HG03039 (cell line): Measurements from ENCODE around the gene FARP1.
"Not testable (repeated sequence)": the region's sequence is repeated elsewhere in the genome, so short reads cannot be mapped to it uniquely, and the experiment has no call there.

Source experiments
- ATAC-seq: cut with Tn5 transposase; IDR thresholded peaks from one replicate; pipeline ENCODE4 v1.9.1; 2021; ENCODE audit warnings: mild to moderate bottlenecking, moderate library complexity; ENCODE audit not compliant: unreplicated experiment

FARP1 gene

DNA sequence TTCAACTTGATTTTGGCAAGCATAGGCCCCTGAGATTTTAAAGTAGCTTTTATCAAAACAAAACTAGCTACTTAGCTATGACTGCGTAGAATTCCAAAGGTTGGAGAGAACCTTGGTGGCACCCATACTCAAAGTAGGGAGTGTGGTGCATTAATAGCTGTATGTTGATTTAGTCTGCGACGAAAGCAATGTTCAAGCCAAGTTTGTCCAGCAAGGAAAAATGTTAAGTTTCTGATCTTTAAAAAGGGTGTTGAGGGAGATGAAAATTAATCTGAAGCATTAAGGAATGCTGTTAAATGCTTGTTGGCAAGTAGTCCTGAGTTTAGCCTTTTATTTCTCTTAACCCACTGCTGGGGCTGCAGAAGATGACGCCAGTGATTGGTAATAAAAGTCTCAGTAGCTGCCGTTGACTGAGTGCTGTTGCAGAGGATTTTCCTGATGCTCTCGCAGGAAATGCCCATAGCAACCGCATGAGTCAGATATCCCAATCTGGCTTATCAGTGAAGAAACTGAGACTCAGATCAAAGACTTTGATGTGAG, 110.1 kb downstream of the FARP1 start:
- ATAC-seq = no peak

DNA sequence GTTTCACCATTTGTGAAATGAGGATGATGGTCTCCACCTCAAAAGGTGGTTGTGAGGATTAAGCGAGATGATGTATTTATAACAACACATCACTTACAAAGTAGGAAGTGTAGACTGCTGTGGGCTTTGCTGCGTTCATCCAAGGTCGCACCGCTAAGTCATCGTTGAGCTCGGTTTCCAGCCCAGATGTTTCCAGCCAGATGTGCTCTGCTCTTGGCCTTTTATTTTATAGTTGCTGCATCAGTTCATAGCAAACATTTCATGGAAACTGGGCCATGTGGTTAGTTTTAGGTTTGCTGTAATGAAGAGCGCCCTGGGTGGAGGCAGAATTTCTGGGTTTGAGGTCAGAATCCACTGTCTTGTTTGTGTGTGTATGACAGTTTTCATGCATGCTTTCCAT, 110.6 kb downstream of the FARP1 start:
- ATAC-seq = no peak

DNA sequence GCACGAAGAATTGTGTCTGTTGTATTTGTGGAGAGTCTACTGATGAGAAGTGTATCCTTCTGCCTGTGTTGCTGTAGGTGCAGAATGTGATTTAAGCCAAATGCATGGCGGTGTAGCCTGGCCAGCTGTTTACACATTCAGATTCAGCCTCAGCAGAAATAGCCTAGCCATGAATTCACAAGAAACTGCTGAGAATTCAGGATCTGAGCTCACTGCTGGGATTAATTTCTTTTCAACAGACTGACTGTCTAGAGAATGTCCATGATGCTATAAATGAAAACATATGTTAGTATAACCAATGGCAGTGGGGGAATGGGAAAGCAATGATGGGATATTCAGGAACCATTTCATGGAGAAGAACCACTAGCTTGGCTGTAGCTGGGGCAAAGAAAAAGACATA, 111.6 kb downstream of the FARP1 start:
- no peak for ATAC-seq

DNA sequence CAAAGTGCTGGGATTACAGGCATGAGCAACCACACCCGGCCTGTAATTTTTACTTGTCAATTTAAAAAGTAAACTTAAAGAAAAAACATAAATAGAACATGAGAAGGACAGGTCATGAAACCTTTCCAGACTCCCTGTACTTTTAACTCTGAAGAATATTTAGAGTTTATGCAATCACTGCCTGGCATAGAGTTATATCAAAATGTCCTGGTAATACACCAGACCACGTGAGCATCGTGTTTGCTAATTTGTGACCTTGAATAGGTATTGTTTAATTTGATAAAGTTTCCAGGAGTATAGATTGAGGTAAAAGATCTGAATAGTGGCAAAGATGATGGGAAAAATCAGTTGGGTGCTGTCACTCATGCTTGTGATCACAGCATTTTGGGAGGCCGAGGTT, 115.3 kb downstream of the FARP1 start:
- ATAC-seq = no peak

DNA sequence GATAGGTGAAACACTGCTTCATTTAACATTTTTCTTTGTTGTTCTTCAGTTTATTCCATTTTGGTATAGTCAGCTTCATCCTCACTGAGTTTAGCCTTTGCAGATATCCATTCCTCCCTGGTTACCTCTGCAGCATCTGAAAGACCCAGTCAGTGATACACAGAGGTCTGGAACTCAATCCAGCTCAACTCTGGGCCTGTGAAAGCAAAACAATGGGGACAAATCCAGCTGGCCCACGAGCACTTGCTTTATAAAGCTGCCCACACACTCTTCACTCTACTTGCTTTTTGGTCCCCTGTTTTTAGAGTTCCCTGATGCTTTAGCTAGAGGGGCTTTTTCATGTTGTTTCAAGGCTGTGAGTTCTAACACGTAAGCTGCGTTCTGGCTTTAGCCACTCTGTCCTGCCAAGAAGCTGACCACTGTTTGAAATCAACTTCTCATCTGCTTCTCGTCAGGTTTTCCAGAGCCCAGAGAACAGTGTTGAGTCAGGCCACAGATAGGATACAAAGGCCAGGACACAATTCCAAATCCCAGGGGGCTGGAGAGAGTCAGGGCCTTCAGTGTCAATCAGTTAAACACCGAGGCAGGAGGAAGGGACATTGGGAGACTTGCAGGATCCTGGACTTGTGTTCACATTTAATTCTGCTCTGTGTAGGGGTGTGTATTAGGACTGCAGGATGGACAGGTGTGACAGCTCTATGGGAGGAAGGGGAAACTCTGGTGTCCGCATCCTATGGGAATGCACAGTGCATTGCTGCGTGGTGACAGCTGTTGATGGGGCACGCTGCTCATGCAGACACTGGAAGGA, 117.7 kb downstream of the FARP1 start:
- no peak for ATAC-seq

DNA sequence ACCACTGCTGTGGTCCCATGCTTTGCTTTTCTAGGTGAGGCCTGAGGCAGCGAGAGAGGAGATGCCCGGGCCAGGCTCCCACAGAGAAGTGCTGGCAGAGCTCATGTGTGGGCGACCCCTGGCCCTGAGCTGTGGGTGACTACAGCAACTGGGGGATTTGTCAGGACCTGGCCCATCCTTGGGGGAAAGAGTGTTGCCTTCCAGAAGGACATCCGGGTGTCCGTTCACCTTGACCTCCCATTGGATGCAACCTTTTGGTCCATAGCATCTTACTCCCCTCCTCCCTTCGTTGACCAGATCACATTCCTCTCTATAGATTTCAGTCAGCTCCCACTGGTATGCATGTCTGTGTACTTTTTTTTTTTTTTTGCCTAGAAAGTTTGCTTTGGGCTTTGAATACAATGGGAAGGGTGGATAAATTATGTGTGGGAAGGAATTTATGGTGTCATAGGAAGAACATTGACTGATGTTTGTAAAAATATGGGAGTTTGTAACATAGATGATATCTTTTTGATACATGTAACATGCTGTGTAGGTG, 118.3 kb downstream of the FARP1 start:
- no peak for ATAC-seq

- no peak for ATAC-seq
Measured at GRCh38 chr13:98262292-98262691, 119.4 kb downstream of the FARP1 start.

DNA sequence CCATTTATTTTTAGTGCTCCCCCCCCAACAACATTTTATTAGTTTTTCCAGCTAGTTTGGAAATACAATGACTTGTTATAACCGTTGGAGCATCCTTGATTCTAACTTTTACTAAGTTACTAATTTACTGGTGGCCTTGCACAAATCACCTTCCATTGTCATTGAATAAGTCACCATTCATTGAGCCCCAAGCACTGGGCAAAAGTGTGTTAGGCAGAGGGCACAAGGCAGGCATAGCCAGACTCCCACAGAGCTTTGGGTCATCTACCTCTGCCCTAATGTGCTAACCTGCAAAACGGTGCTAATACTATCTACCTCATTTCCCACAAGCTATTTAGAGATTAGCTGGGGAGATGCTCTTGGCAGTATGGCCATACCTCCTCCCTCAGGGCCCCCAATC, 120.9 kb downstream of the FARP1 start:
- ATAC-seq = no peak

DNA sequence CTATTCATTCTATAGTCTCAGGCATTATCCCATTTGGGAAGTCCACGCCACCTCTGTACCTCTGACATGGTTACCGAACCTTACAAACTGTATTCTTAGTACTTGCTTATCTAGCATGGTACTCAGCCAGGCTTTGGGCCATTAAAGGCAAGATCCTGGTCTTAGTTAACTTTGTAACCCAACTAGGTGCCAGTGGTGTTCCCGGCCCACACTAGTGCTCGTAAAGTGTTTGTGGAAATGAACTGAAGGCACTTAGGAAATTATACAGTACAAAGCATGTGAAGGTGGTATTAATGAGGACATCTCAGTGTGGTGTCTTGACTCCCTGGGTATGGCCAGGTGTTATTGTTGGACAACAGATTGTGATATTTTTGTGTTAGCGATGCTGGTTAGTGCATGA, 122.0 kb downstream of the FARP1 start:
- ATAC-seq = no peak

DNA sequence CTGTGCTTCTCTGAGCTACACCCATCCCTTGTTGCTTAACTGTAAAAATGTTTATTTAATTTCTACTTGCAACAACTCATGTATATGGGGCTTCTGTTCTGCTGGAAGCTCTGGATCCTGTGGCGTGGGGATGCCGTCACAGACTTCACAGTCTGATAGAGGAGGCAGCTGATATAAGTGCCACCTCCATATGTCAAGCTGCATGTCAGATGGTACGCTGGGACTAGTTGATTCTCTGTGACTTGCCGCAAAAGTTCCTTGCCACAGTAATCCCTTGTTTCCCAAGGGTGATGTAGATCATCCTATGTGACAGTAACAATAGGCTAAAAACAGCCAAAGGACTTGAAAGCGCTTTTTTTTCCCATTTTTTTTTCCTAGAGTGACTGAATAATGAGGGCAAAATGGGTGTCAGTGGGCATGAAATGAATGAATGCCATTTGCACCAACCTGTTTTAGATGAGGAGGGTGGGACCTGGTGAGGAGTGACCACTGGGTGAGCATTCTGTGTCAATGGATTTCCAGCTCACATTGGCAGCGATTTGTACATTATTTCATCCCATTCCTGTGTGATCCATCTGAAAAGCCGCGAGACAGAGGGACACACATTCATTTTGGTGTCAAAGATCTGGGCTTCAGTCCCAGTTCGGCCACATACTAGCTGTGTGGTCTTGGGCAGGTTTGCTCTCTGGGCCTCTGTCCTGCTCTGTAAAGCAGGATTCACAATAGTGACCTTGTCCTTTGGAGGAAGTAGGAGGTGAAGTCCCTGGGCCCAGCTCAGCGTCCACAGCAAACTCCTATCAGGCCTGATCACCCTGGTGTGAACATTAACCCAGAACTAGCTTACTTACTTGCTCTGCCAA, 123.0 kb downstream of the FARP1 start:
- no peak for ATAC-seq

DNA sequence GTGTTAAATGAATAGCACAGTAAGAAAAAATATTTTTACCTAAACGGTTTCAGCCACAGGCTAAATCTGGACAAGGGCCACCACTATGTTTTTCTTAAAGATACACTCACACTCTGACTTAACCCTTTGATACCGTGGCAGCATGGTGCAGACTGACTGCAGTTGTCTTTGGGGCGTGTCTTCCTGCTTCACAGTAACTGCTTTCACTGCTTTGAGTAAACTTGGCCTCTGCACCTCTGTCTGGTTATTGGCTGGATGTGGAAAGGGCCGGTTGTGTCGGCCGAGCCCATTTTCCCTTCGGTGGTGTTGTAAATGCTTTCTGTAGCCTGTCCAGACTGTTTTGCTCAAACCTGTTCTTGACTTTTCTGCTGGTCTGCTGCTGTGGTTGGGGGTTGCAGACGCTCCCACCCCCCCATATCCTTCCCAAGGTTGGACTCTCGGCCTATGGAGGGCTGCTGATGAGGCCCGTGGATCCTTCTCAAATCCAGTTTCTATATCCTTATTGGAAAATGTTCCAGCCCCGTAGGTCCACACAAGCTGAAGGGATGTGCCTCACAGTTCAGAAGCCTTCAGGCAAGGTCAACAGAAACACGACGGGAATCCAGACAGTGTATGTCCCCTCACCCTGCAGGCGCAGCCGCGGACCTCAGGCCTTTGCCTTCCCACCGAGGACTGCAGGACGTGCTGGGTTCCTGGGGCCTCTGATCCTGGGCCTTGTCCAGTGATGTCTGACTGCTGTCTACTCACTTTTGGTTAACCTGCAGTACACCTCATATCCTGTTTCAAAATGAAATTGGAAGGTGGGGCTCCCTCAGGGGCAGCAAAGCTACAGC, 124.4 kb downstream of the FARP1 start:
- no peak for ATAC-seq

- ATAC-seq = no peak
Measured at GRCh38 chr13:98269386-98269785, 126.5 kb downstream of the FARP1 start.

GRCh38 chr13:98270819-98271218, 127.9 kb downstream of the FARP1 start:
- ATAC-seq = no peak

DNA sequence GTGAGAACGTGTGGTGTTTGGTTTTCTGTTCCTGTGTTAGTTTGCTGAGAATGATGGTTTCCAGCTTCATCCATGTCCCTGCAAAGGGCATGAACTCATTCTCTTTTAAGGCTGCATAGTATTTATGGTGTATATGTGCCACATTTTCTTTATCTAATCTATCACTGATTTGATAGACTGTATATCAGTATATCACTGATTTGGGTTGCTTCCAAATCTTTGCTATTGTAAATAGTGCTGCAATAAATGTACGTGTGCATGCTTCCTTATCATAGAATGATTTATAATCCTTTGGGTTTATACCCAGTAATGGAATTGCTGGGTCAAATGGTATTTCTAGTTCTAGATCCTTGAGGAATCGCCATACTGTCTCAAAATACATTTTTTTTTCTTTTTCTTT, 128.8 kb downstream of the FARP1 start:
- not testable (repeated sequence) for ATAC-seq

DNA sequence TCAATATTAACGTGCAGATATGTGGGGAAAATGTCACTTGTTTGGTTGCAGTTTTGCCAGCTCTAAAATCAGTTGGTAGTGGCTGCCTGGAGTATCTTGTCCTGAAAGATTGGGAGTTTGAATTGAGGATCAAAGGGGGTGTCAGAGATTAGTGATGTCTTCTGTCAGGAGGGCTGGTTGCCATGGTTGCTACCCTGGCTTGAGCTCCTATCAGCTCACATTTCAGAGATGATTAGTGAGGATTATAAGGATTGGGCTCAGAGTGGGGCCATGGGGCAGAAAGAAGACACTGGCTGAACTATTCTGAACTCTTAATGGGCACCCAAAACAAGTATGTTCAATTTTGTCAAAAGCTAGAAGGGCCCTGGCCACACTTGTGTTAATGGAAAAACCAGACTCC, 129.7 kb downstream of the FARP1 start:
- ATAC-seq = no peak

DNA sequence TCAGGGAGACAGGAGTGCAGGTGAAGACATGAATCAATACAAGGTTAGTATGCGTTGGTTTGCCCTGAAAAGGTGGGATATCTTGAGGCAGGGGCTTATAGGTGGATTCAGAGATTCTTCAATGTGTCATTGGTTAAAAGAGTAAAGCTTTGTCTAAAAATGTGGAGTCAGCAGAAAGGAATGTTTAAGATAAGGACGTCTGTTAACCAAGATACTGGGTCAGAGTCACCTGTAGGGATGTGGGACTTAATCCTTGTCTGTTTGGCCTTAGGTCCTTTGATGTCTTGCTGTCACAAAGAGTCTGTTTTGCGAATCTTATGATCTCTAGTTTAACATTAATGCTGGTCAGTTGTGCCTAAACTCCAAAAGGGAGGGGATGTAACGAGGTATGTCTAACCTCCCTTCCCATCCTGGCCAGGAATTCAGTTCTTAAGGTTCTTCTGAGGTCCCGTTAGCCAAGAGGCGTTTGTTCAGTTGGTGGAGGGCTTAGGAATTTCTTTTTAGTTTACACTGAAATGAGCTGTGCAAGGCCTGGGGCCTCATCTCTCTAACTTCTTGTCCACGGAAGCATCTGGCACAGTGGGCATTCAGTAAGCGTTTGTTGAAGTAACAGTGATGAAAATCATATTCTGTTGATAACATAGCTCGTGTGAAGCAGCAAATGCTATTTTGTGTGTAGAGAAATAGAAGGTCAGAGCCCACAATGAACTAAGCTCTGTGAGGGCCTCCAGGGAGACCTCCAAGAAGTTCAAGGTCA, 130.4 kb downstream of the FARP1 start:
- ATAC-seq = no peak

DNA sequence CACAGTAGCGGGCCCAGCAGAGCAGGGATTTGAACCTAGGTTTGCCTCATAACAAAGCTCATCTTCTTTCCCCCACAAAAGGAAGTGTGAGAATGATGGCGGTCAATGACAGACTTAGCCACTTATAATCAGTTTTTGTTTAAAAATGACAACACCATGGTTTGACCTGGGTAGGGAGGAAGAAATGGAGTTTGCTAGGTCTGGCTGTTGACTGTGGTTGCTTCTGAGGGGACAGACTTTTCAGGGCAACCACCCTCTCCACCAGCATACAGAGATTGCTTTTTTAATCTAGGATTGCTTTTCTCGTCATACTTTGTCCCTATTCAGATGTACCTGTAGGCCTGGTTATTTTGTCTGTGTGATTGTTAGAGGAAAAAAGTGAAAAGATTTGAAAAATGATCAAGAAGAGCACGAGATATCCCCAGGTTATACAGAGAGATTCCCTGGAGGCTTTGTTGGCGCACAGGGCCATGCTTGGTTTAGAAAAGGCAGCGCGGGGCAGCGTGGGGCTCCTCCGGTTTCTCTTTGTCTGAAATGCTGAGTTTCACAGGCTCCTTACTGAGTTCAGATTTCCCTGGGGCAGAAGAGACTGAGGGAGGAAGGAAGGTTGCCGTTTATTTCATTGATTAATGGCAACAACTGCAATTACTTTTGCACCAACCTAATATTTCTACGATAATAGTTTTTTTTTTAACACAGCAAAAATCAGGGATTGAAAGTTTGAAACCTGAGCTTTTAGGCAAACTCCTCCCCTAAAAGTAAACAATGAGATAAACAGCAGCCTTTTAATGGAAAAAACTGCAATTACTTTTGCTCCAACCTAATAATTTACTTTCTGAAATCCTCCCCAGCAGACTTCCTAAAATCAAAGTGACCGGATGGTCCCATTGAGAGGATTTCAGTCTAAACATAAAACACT, 131.2 kb downstream of the FARP1 start:
- no peak for ATAC-seq

- no peak for ATAC-seq
Measured at GRCh38 chr13:98274921-98275487, 132.1 kb downstream of the FARP1 start.
